GM12874 (cell line): Measurements from ENCODE around the gene PRCD.

ENCODE experiments used
- TF ChIP-seq, protein P1 (sequence below): IDR thresholded peaks from 2 replicates; pipeline ENCODE4 v1.5.1; 2011; ENCODE audit warnings: low read depth, mild to moderate bottlenecking, control low read depth, low read length, moderate library complexity; ENCODE audit not compliant: insufficient read depth

The PRCD gene

GRCh38 chr17:76569607-76570279 lies 29.9 kb downstream of the PRCD start:
- TF ChIP-seq, protein P1, sequence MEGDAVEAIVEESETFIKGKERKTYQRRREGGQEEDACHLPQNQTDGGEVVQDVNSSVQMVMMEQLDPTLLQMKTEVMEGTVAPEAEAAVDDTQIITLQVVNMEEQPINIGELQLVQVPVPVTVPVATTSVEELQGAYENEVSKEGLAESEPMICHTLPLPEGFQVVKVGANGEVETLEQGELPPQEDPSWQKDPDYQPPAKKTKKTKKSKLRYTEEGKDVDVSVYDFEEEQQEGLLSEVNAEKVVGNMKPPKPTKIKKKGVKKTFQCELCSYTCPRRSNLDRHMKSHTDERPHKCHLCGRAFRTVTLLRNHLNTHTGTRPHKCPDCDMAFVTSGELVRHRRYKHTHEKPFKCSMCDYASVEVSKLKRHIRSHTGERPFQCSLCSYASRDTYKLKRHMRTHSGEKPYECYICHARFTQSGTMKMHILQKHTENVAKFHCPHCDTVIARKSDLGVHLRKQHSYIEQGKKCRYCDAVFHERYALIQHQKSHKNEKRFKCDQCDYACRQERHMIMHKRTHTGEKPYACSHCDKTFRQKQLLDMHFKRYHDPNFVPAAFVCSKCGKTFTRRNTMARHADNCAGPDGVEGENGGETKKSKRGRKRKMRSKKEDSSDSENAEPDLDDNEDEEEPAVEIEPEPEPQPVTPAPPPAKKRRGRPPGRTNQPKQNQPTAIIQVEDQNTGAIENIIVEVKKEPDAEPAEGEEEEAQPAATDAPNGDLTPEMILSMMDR: no peak

GRCh38 chr17:76570457-76570856 lies 30.6 kb downstream of the PRCD start:
- TF ChIP-seq, protein P1: no peak

- TF ChIP-seq, protein P1: no peak
Observed at GRCh38 chr17:76570877-76571471, 31.1 kb downstream of the PRCD start.

GRCh38 chr17:76572201-76572910 lies 32.5 kb downstream of the PRCD start:
- TF ChIP-seq, protein P1: no peak

GRCh38 chr17:76573096-76573495 lies 33.3 kb downstream of the PRCD start:
- TF ChIP-seq, protein P1: no peak

GRCh38 chr17:76574166-76574565 lies 34.3 kb downstream of the PRCD start:
- TF ChIP-seq, protein P1: no peak

DNA sequence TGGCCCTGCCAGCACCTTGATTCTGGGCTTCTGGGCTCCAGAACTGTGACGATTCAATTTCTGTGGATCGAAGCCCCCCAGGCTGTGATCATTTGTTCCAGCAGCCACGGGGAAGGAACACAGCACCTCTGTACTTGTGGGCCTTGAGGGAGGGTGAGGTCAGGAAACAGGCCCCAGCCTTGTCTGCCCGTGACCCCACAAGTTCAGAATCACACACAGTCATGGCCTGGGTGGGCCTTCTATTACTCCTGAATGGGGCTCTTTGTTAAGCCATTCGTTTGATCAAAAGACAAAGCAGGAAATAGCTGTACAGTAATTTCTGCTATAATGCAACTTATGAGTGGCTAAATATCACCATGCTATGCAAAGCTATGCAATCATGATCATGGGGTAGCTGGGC lies 35.7 kb downstream of the PRCD start:
- TF ChIP-seq, protein P1: no peak
